22Rv1 (cell line): ENCODE data around the gene SYNE1.

ENCODE experiments used
- ZFX ChIP-seq: fragments of 450-650 bp; IDR thresholded peaks from 2 replicates; pipeline ENCODE4 v1.6.1; 2017; ENCODE audit warnings: antibody characterized with exemption, borderline replicate concordance
- TF ChIP-seq, protein P1 (sequence below): fragments of 450-650 bp; IDR thresholded peaks from 2 replicates; pipeline ENCODE4 v1.5.1; 2017; ENCODE audit warnings: mild to moderate bottlenecking

DNA sequence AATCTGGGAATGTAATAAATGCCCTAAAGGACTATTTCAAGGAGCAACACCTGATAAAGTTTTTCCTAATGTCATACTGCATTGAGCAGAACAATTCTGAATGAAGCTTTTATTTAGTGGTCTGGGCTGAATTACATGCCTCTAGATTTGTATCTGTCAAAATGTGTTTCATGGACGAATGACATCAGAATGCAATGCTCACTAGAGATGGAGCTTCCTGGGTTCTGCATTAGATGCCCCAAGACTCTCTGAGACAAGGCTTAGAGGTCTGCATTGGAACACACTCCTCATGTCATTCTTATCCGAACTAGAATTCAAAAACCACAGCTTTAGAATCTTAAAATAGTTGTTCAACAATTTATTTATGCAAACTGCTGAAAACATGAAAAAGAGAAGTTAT, 62.0 kb downstream of the SYNE1 start:
- TF ChIP-seq, protein P1, sequence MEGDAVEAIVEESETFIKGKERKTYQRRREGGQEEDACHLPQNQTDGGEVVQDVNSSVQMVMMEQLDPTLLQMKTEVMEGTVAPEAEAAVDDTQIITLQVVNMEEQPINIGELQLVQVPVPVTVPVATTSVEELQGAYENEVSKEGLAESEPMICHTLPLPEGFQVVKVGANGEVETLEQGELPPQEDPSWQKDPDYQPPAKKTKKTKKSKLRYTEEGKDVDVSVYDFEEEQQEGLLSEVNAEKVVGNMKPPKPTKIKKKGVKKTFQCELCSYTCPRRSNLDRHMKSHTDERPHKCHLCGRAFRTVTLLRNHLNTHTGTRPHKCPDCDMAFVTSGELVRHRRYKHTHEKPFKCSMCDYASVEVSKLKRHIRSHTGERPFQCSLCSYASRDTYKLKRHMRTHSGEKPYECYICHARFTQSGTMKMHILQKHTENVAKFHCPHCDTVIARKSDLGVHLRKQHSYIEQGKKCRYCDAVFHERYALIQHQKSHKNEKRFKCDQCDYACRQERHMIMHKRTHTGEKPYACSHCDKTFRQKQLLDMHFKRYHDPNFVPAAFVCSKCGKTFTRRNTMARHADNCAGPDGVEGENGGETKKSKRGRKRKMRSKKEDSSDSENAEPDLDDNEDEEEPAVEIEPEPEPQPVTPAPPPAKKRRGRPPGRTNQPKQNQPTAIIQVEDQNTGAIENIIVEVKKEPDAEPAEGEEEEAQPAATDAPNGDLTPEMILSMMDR: no peak
- no peak for TF ChIP-seq ZFX
